HG03066 (cell line): ENCODE results near the gene CLDN1.

Source experiments
- ATAC-seq: cut with Tn5 transposase; IDR thresholded peaks from one replicate; pipeline ENCODE4 v1.9.1; 2021; ENCODE audit warnings: low read depth; ENCODE audit not compliant: unreplicated experiment

CLDN1 gene

DNA sequence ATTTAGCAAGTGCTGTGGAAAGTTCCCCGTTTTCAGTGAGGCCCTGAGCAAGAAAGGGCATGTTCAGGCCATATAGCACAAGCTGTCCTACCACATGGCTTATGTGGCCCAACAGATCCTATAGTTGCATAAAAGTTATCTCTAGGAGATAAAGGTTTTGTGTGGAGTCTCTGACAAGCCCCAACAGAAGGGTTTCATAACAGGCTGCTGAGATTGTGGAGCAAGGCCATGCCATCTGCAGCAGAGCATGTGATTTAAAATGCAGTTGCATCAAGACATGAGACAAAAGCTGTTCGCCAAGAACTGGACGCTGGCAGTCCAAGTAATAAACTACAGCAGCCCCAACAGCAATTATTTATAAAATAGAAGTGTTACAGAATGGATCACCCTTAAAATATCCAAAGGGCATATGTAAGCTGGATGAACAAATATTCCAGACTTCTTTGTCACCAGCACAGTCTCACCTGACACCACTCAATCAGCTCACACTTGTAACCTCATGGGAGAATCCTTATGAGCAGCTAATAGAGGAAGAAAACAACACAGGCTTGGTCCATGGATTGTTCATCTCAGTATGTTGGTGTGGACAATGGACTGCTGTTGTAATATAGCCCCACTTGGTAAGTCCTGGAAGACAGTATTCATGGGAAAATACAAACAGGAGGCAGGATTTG is 14.4 kb upstream of the CLDN1 start:
- ATAC-seq, result no peak

DNA sequence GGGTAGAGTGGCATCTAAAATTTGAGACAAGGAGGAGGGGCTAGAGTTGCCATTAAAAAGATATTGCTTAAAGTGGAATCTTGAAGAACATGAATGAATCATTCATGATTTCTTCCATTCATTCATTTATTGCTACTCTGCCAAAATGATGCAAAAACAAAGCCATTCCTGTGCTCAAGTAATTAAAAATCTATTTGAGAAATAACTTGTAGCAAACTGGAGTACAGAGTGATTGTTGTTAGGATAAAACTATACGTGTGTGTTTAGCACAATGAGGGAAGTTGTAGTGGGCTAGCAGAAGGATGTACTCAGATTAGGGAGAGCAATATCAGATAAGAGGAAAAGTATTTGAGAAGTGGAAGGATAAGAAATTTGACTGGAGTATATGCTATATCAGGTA is 11.7 kb upstream of the CLDN1 start:
- no peak for ATAC-seq

DNA sequence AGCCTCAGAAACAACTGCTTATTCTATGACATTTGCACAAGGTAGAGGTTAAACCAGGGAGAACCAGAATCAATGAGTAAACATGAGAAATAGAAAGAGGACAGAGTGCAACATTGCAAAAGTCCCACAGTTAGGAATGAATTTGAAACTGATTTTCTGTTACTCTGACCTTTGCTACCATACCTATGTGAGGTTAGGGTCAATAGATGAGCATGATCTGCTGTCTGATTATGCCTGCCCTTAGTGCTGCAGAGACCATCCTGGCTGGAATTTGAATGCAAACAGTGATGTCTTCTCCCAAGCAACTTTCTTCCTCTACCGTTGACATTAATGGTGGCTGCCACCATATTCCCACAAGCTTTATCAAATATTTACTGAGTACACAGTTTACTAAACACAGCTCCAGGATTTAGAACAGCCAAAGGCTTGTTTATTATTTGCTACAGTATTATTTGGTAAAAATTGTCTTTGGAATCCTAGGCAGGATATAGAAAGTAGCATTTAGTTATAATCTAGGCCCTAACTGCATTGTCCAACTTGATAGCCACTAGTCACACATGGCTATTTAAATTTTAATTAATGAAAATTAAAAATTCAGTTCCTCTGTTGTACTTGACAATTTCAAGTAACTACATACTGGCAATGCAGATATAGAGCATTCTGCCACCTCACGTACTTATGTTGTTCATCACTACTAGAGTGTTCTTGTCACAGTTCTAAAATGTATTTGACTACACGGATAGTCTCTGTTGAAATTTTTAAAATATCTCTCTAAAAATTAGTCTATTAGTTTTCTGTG is 8.9 kb upstream of the CLDN1 start:
- ATAC-seq, result no peak

DNA sequence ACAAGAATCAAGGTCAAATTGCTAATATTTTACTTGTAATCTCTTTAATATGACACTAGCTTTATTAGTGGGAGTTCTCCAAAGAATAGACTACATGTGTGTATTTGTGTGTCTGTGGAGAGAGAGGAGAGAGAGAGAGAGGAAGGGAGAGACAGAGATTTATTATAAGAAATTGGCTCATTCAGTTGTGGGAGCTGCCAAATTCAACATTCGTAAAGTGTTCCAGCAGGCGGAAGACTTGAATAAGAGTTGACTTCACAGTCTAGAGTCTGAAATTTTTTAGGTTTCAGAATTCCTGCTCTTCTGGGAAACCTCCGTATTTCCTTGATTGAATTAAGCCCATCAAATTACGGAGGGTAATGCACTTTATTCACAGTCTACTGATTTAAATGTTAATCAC is 4.7 kb upstream of the CLDN1 start:
- no peak for ATAC-seq

DNA sequence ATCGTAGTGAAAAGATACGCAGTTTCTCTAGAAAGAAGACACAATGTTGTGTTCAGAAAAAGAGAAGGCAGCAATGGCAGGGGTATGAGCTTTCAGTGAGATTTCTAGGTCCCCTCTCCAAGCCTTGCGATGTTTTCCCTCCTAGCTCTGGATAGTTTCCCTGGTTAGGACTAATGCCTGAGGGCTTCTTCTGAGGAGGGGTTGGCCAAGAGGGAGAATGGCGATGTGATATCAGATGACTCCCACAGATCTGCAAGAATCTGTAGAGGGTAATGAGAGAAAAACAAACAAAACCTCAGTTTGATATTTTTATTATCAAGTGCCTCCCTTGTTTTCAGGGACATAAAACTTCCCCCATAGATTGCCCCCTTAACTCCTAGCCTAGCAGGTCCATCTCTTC is 4.1 kb upstream of the CLDN1 start:
- ATAC-seq, result no peak

DNA sequence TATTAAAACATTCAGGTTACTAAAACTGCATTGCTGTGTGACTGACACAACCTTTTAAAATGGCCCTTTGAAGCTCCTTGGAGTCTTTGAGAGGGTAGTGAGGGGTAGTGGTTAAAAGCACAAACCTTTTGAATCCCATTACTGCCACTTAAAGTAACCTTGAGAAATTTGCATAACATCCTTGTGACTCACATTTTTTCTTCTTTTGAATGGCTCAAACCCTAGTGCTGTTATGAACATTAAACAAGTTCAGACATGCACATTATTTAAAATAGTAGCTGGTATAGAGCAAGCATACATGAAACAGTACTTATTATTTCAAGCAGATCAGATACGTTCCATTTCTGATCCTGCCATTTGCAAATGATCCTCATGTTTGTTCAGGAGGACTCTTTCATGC is 3.7 kb upstream of the CLDN1 start:
- no peak for ATAC-seq

DNA sequence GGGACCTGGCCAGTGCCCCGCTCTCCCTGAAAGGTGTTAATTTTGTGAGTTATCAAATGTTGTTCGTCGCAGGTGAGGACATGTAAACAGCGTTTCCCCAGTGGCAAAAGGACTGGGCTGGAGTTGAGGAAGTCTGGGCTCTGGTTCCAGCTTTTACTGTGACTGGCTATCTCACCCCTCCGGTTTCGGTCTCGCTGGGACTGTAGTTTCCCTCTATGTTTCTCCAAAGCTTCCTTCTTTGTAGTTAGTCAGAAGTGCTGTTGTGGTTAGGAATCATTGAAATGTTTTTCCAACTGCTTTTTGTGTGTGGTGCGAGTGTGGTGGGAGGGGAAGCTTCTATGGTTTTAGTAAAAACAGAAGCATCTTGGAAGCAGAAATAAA is 990 bp upstream of the CLDN1 start:
- ATAC-seq, result no peak

DNA sequence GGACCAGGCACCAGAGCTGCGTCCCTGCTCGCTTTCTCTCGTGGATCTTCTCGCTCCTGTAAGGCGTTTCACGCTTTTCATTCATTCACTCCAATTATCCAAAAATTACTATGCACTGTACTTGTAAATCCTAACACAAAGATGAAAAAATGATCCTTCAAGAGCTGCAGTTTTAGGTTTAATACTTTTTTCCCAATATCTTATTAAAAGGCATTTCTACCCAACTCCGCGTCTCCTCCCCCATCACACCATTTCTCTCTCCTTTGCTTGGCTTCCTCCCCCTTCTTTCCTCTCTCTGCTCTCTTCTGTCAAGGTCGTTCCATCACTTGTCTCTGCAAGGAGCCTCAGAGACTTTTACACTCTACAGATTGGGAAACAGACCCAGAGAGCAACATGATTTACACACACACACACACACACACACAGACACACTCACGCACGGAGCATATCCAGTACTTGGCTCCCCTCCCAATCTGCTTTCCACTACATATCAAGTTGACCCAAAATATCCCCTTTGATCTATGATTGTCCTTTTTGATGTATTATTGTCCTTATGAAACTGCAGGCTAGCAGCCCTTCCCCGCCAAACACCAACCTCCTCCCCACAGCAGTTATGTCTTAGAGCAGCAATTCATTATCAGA is 479 bp upstream of the CLDN1 start:
- ATAC-seq, result no peak

DNA sequence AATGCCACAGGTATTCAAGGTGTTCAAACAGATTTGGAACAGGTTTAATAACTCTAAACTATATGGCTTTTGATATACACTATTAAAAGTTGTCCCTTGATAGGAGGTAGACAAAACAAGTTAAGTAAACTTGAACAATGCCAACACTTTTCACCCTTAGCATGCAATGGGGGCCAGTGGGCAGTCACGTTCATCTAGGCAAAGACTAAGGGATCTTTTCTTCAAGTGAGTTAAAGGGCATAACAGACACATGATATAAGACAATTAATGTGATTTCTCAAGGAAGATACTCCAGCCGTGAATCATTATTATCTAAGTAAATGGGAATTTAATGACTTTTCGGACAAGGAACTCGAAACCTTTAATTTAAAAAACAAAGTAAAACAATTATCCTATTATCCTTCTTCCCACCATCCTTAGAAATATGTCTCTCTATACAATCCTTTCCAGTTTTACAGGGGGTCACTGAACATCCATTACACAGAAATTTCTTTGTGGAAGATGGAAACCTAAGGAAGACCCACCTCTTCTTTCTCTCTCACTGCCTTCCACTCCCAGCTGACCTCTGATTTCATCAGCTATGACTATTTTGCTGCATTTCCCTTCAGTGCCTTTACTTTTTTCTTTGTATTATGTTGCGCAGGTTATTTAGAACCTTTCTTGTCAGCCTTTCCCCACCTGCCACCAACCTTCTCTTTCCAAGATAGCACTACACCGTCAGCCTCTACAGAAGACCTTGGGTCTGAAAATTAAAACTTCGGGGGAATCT is 1.5 kb downstream of the CLDN1 start:
- no peak for ATAC-seq

DNA sequence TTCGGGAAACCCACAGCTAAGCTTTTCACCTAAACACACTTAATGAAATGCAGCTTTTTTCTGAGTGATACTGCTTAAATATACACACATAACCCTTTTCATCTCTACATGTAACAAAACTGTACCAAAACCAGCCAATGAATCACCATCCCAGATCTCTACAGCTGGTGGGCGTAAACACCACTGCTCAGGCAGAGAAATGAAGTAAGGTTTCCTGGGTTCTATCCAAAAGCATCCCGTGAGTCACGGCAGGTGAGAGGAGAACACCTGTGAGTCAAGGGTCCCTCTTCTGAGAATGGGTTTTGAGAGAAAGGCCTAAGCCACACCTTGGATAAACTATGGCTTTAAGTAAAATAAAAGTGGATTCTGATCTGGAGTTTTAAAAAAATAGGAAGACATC is 2.6 kb downstream of the CLDN1 start:
- no peak for ATAC-seq

DNA sequence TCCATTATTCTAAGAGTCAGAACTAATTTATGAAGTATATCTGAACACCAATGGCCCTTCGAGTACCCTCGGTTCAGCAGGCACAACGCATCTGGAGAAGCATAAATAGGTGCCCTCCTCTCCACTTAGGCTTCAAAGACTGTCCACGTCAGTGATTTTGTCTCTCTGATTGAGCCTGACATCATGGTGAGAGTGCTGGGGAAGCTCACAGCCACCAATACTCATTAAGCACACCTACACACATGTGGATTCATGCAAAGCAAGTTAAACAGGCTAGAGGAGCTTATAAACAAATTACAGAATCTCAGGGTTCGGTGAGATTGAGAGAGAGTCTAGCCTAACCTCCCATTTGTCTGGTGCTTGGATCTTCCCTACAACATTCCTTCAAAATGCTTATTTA is 3.6 kb downstream of the CLDN1 start:
- no peak for ATAC-seq

DNA sequence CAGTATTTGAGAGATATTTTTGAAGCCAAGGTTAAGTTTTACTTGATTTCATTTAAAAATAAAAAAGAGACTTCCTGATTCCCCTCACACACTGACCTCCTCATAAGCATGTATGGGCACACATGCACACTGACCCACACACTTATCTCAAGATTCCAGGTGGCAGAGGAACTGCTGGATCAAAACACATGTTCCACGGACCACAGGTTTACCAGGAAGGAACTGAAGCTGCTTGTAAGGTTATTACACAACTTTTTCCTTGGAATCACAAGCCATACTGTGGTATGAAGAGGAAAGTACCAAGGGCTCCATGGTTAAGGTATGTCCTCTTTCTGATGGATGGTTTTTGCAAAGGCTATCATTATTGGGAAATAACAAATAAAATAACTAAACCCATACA is 7.5 kb downstream of the CLDN1 start:
- no peak for ATAC-seq

DNA sequence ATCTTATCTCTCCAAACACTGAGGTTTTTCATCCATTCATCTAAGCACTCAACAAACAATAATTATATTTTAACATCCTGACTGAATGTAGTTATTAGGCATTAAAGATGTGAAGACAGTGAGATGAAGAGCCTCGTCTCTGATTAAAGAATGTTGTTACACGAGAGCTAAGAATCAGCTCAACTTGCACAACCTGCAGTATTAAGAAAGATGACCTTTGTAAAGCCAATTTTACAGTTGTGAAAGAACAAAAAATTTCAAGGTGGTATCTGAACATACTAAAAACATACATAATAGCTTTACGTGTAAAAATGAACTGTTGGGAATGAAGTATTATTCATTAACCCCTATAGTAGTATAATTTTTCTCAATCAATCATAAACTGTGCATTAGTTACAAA is 12.8 kb downstream of the CLDN1 start:
- ATAC-seq, result no peak

DNA sequence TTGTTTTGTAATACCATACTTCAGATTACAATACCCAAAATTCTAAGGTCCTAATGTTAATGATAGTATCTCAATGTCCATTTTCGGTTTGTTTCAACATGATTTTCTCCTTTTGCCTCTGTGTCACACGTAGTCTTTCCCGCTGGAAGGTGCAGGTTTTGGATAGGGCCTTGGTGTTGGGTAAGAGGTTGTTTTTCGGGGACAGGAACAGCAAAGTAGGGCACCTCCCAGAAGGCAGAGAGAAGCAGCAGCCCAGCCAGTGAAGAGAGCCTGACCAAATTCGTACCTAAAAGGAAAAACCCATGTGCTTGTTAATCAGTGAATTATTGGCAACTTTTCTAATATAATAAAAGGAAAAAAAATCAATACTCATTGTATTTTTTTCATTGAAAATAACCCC is 14.1 kb downstream of the CLDN1 start:
- no peak for ATAC-seq

DNA sequence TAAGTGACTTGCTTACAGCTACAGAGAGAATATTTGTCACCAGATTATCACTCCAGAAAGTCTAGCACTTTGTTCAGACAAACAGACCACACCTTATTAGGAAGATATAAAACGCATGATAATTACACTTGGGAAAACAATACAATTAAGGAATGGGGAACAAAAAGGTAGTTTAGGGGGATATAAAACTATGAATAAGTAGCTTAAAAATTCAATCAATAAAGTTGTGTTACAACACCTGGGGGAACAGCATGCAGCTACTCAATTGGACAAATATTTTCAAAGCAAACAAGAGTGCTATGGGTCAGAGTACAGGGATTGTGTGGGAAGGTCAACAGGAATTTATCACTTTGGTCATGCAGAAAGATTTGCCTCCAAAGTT is 15.1 kb downstream of the CLDN1 start:
- no peak for ATAC-seq

DNA sequence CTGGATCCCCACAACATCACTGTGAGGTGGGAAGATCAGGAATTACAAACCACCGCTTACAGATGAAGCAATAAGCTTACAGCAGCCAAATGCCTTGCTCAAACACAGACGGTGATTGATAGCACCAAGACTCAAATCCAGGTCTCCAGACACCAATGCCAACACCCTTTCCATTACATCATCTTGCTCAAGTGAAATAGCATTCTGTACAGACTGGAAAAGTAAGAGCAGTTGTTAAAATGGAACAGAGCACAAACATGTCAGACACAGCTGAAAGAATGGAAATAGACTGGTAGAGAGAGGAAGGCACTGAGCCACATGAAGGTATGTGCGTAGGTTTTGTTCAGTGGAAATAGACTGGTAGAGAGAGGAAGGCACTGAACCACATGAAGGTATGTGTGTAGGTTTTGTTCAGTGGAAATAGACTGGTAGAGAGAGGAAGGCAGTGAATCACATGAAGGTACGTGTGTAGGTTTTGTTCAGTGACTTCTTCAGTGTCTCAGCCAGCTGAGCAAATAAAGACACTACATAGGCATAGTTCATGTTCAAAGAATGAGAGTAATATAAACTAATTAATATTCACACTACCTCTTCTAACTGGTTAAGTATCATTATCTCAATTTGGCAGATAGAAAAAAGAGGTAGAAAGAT is 15.6 kb downstream of the CLDN1 start:
- ATAC-seq, result no peak

DNA sequence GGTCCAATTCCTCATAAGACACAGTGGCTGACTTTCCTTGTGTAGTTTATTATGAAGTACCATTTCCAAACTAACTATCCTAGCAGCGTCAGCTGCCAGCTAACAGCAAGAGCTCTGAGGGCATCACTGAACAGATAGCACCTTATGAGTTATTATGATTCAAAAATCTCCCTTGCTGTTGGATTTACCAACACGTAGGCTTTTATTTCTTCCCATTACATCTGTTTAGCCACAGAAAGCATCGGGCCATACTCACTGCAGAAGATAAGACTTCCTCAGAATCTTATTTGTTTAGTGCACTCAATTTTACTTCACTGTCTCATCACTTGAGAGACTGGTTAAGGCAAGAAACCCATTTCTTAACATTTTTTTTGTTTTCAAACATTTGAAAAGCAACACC is 16.2 kb downstream of the CLDN1 start:
- no peak for ATAC-seq

DNA sequence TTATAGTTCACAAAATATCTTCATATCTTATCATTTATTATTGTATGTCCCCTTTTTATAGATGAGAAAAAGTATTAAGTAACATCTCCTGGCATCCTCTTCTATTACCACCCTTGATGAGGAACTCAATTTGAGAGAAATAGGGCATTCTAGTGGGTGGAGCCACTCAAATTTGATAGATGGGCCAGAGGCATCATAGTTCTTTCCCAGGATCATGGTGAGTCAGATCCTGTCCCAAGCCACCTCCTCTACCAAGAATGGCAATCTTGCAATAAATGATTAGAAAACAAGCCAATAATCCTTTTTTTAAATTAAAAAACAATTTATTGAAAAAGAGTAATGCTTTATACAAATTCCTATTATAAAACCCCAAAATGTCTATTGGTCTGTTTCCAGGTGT is 16.8 kb downstream of the CLDN1 start:
- ATAC-seq, result no peak

DNA sequence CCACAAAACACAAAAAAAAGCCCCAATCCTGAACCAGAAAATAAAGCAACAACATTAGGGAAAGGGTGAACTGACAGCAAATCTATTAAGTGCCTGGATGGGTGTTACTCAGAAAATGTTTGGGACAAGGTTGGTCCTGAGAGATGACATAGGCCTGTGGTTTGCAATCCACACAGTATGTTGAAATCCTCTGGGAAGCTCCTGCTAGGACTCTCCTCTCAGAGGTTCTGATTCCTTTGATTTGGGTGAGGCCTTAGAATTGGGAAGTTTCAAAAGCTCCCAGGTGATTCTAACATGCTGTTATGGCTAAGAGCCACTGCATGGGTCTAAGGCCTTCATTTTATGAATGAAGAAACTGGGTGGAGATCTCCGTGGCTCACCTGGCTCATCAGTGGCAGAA is 18.4 kb downstream of the CLDN1 start:
- no peak for ATAC-seq

DNA sequence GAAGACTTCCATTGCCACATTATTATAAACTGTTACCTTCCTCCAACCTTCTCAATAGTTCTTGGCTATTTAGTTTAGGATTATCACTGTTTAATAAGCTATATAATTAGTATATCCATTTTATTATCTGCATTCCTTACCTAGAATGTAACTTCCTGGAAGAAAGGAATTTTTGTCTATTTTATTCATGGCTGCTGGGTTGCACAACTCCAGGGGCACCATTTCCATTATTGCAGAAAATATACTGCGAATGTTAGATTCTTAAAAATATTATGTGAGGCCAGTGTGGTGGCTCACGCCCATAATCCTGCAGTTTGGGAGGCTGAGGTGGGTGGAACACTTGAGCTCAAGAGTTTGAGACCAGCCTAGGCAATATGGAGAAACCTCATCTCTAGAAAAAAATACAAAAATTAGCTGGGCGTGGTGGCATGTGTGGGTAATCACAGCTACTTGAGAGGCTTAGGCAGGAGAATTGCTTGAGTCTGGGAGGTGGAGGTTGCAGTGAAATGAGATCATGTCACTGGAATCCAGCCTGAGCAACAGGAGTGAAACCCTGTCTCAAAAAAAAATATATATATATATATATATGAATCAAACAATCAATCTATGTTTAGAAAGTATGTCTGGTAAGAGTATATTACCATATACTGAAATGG is 19.9 kb downstream of the CLDN1 start:
- no peak for ATAC-seq
